Trophoblast cell (in vitro differentiated cells and primary cell): Measurements from ENCODE around the gene CHKA.

Source experiments
- DNase-seq, 2 donors: peaks; one replicate each; pipeline ENCODE4 v3.0.0-alpha.2; 2016
- H2AFZ ChIP-seq: 2 replicates; pipeline ENCODE4 v1.6.1; 2013; ENCODE audit warnings: low read length, moderate library complexity, mild to moderate bottlenecking; ENCODE audit not compliant: insufficient read depth, poor library complexity
- H2AK5ac ChIP-seq: 2 replicates; pipeline ENCODE4 v1.6.1; 2013; ENCODE audit warnings: mild to moderate bottlenecking, low read length
- H2BK120ac ChIP-seq: 2 replicates; pipeline ENCODE4 v1.6.1; 2013; ENCODE audit warnings: low read length, mild to moderate bottlenecking, moderate library complexity; ENCODE audit not compliant: insufficient read depth, poor library complexity
- H2BK12ac ChIP-seq: 2 replicates; pipeline ENCODE4 v1.6.1; 2013; ENCODE audit warnings: mild to moderate bottlenecking, low read length, moderate library complexity
- H2BK5ac ChIP-seq: 2 replicates; pipeline ENCODE4 v1.6.1; 2013; ENCODE audit warnings: low read length, low read depth, moderate library complexity, mild to moderate bottlenecking; ENCODE audit not compliant: poor library complexity
- H3K14ac ChIP-seq: 2 replicates; pipeline ENCODE4 v1.6.1; 2013; ENCODE audit warnings: mild to moderate bottlenecking, low read length
- H3K18ac ChIP-seq: 2 replicates; pipeline ENCODE4 v1.6.1; 2013; ENCODE audit warnings: mild to moderate bottlenecking, low read length
- H3K23ac ChIP-seq: 2 replicates; pipeline ENCODE4 v1.6.1; 2013; ENCODE audit warnings: low read length
- H3K27ac ChIP-seq: 2 replicates; pipeline ENCODE4 v1.5.1; 2013; ENCODE audit warnings: low read depth, mild to moderate bottlenecking, inconsistent platforms, low read length, moderate library complexity
- H3K27me3 ChIP-seq: 2 replicates; pipeline ENCODE4 v1.6.1; 2013; ENCODE audit warnings: inconsistent platforms, mild to moderate bottlenecking, low read length, moderate library complexity; ENCODE audit not compliant: insufficient read depth
- H3K36me3 ChIP-seq, 2 experiments: 1 replicate in 1 of 2; 2 replicates in 1 of 2; pipeline ENCODE4 v1.6.1; 2013; ENCODE audit warnings: low read length in 2 of 2, mild to moderate bottlenecking in 2 of 2, moderate library complexity in 1 of 2; ENCODE audit not compliant: insufficient read depth in 2 of 2, control insufficient read depth in 1 of 2
- H3K4ac ChIP-seq: 2 replicates; pipeline ENCODE4 v1.6.1; 2013; ENCODE audit warnings: low read depth, mild to moderate bottlenecking, low read length, moderate library complexity
- H3K4me1 ChIP-seq, 2 experiments: 1 replicate in 1 of 2; 2 replicates in 1 of 2; pipeline ENCODE4 v1.6.1; 2013; ENCODE audit warnings: low read length in 2 of 2, mild to moderate bottlenecking in 2 of 2, moderate library complexity in 1 of 2; ENCODE audit not compliant: insufficient read depth in 2 of 2, control insufficient read depth in 1 of 2
- H3K4me2 ChIP-seq: 2 replicates; pipeline ENCODE4 v1.6.1; 2013; ENCODE audit warnings: inconsistent platforms, mild to moderate bottlenecking, low read length, moderate library complexity
- H3K4me3 ChIP-seq: 2 replicates; pipeline ENCODE4 v1.5.1; 2013; ENCODE audit warnings: mild to moderate bottlenecking, low read depth, low read length, inconsistent platforms
- H3K79me1 ChIP-seq: one replicate; pipeline ENCODE4 v1.6.1; 2013; ENCODE audit warnings: low read length
- H3K79me2 ChIP-seq: 2 replicates; pipeline ENCODE4 v1.6.1; 2013; ENCODE audit warnings: low read length, mild to moderate bottlenecking; ENCODE audit not compliant: control insufficient read depth, insufficient read depth, poor library complexity
- H3K9ac ChIP-seq: 2 replicates; pipeline ENCODE4 v1.6.1; 2013; ENCODE audit warnings: mild to moderate bottlenecking, low read length
- H3K9me3 ChIP-seq: 2 replicates; pipeline ENCODE4 v1.6.1; 2013; ENCODE audit warnings: low read depth, mild to moderate bottlenecking, control low read depth, inconsistent platforms, low read length; ENCODE audit not compliant: insufficient read depth
- H4K12ac ChIP-seq: 2 replicates; pipeline ENCODE4 v1.6.1; 2013; ENCODE audit warnings: low read depth, mild to moderate bottlenecking, low read length, moderate library complexity
- H4K8ac ChIP-seq: 2 replicates; pipeline ENCODE4 v1.6.1; 2013; ENCODE audit warnings: low read depth, mild to moderate bottlenecking, low read length, moderate library complexity
- H4K91ac ChIP-seq: one replicate; pipeline ENCODE4 v1.6.1; 2013; ENCODE audit warnings: low read depth, mild to moderate bottlenecking, low read length, moderate library complexity
- WGBS: extraction: QIAGEN DNeasy Blood & Tissue Kit; methylation state at CpG from one replicate; pipeline ENCODE4 v1.1.7; 2013; ENCODE audit warnings: missing lambda C conversion rate; ENCODE audit not compliant: insufficient read length, insufficient coverage; ENCODE audit errors: extremely low coverage; 5-methylcytosine and 5-hydroxymethylcytosine counted together

CHKA gene

DNA sequence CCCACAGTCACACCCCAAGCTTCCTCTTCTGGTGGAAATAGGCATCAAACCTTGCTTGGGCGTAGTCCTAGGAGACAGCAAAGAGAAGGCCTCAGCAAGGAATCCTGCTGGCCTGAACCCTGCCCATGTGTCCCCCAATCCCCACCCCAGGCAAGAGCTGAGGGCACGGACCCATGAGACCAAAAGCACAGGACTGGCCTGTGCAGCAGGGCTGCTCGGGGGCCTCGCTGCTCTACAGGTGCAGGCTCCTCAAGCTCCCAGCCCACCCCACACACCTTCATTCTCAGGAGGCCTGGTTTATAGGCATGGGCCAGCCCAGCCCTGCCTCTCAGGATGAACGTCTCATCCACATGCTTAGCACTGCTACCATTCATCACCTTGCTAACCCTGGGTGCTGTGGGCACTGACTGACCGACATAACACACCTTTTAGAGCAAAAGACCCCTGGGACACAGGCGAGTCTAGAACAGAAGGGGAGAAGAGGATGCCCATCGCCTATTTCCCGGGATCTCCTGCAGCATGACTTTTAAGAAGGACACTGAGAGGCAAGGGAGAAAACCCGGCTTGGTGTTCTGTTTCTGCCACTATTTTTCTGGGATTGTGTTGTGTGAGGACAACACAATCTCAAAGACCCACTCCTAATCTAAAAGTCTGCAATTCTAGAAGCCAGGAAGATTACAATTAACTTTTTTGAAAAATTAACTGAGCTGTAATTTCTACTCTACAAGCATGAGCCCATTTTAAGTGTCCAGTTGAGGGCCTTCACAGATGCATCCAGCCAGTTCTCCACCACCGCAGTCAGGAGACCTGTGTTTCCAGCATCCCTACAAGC is 67.0 kb downstream of the CHKA start:
- Histone ChIP-seq H3K4me2 (no peak overlapping the region), H3K79me1 (no peaks in the 10 kb centered on the region), H2BK12ac (no peak overlapping the region), H3K23ac (no peak overlapping the region), H3K18ac (no peak overlapping the region), H2AFZ (no peak overlapping the region), H3K79me2 (no peaks in the 10 kb centered on the region), H3K36me3 (peaks cover 46 to 54% of the 10 kb centered on the region in 2 experiments), H3K27ac (no peak overlapping the region), H3K4me1 (no peaks in the 10 kb centered on the region), H2BK5ac (no peak overlapping the region), H4K91ac (no peak overlapping the region), H3K27me3 (no peaks in the 10 kb centered on the region), H2AK5ac (no peak overlapping the region), H4K8ac (no peak overlapping the region), H2BK120ac (no peak overlapping the region), H3K4ac (no peak overlapping the region), H3K9ac (no peak overlapping the region), H3K14ac (no peak overlapping the region), H3K4me3 (no peak overlapping the region), H3K9me3 (no peaks in the 10 kb centered on the region), H4K12ac (no peak overlapping the region)
- WGBS, result no CpG with 5 or more reads among the region's 11 CpGs
- no peak for DNase-seq

DNA sequence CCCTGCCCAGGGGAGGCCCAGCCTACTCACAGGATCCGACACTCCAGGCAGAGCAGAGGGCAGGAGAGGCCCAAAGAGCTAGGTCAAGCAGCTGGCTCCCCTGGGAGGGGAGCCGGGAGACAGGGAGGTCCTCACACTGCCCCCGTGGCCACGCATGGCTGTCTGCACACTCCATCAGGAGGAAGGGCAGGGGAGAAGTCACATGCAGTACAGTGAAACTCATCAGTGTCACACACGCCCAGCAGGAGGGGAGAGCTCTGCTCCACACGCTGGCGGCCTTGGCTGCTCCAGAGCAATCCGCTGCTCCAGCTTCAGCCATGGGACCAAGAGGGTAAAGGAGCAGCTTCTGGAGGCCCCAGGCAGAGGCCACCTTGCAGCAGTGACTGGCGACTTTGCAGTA is 68.1 kb downstream of the CHKA start:
- H3K36me3 ChIP-seq, result peaks cover 55 to 58% of the 10 kb centered on the region in 2 experiments
- no peak overlapping the region for H3K4ac ChIP-seq
- H3K4me2 ChIP-seq, result no peak overlapping the region
- no peak overlapping the region for H4K12ac ChIP-seq
- no CpG with 5 or more reads among the region's 9 CpGs for WGBS
- H2BK12ac ChIP-seq, result no peak overlapping the region
- H4K8ac ChIP-seq, result no peak overlapping the region
- H3K9ac ChIP-seq, result no peak overlapping the region
- H2AFZ ChIP-seq, result no peak overlapping the region
- no peak overlapping the region for H3K14ac ChIP-seq
- H4K91ac ChIP-seq, result no peak overlapping the region
- no peak overlapping the region for H2BK5ac ChIP-seq
- H3K79me2 ChIP-seq, result no peaks in the 10 kb centered on the region
- H3K23ac ChIP-seq, result no peak overlapping the region
- H3K4me3 ChIP-seq, result no peak overlapping the region
- no peaks in the 10 kb centered on the region for H3K9me3 ChIP-seq
- H3K79me1 ChIP-seq, result no peaks in the 10 kb centered on the region
- no peak overlapping the region for H3K18ac ChIP-seq
- H2BK120ac ChIP-seq, result no peak overlapping the region
- no peaks in the 10 kb centered on the region for H3K27me3 ChIP-seq
- H2AK5ac ChIP-seq, result no peak overlapping the region
- no peak overlapping the region for H3K27ac ChIP-seq
- DNase-seq, result no peak
- H3K4me1 ChIP-seq, result no peaks in the 10 kb centered on the region

DNA sequence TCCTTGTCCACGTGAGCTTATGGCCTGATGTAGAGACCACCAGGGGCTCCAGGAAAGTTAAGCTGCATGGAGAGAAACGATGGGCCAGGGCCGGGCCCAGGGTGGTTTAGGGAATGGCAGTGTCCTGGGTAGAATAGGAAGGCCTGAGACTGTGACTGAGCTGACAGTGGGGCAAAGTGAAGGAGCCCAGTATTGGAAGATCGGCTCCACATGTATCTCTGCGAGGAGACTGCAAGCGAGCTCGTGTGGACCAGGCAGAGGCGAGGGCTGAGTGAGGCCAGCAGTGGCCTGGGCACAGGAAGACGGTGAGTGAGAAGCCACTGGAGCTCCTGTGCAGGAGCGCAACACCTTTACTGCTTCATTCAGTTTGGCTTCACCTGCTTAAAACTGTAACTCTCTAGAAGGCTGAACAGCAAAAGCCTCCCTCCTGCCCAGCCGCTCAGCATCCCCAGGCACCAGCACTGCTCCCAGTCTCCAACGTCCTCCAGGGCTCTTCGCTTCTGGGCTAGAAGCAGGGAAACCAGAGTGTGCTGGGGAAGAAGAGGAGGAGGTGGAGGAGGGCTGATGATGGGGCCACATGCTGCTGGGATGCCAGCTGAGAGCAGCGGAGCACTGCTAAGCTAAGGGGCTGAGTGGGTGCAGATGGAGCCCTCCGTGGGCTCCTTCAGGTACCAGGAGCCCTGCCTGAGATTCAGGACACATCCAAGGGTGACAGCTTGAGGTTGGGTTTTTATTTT is 68.9 kb downstream of the CHKA start:
- H4K8ac ChIP-seq, result no peak overlapping the region
- WGBS, result no CpG with 5 or more reads among the region's 15 CpGs
- H3K4me2 ChIP-seq, result no peak overlapping the region
- no peak overlapping the region for H3K4ac ChIP-seq
- no peak overlapping the region for H2BK12ac ChIP-seq
- no peak overlapping the region for H2BK120ac ChIP-seq
- H3K79me2 ChIP-seq, result no peaks in the 10 kb centered on the region
- no peaks in the 10 kb centered on the region for H3K27me3 ChIP-seq
- H4K91ac ChIP-seq, result no peak overlapping the region
- H3K9me3 ChIP-seq, result no peaks in the 10 kb centered on the region
- H2AK5ac ChIP-seq, result no peak overlapping the region
- H3K4me3 ChIP-seq, result no peak overlapping the region
- no peak for DNase-seq
- H3K36me3 ChIP-seq, result peaks cover 59 to 62% of the 10 kb centered on the region in 2 experiments
- H3K27ac ChIP-seq, result no peak overlapping the region
- no peaks in the 10 kb centered on the region for H3K4me1 ChIP-seq
- H3K18ac ChIP-seq, result no peak overlapping the region
- no peaks in the 10 kb centered on the region for H3K79me1 ChIP-seq
- no peak overlapping the region for H3K23ac ChIP-seq
- no peak overlapping the region for H3K9ac ChIP-seq
- no peak overlapping the region for H2BK5ac ChIP-seq
- H4K12ac ChIP-seq, result no peak overlapping the region
- no peak overlapping the region for H3K14ac ChIP-seq
- H2AFZ ChIP-seq, result no peak overlapping the region

DNA sequence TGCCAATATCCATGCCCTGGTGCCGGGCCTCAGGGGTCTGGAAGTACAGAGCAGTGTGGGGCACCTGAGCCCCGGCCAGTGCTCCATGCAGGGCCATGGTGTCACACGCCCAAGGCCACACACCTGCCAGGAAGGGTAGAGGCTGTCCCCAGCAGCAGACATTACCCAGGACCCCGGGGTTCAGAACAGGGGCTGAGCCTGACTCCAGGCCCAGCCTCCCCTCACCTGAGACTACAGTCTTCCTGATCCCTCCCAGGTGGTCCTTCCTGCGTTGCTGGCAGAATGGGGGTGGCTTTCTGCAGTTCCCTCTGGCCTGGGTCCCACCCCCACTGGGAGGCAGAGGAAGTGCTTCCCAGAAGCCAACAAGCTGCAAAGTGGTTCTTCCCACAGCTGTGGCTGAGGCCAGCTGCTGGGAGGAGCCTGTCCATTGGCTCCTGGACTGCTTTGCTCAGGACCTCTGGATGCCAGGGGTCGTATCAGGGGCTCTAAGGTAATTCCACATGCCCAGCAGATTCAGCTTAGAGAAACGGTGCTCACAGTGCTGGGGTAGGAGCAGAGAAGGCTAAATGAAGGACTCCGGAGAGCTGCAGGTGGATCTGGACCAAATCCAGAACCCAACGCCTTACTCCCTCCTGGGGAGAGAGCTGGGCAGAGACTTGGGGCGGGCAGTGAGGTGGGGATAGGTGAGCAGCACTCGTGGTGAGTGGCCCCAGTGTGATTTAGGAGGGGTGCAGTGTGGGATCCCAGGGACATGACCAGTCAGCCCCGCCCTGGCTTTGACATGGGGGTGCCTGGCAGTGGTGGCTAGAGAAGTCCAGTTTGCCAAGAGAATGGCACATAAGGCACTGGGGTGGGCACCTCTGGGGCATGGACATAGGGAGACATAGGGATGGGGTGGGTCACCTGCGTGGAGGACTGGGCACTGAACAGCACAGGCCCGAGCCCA is 69.7 kb downstream of the CHKA start:
- Histone ChIP-seq H3K14ac (no peak overlapping the region), H3K36me3 (peaks cover 60 to 61% of the 10 kb centered on the region in 2 experiments), H2BK5ac (no peak overlapping the region), H3K79me2 (no peaks in the 10 kb centered on the region), H3K9me3 (no peaks in the 10 kb centered on the region), H3K79me1 (no peaks in the 10 kb centered on the region), H2AFZ (no peak overlapping the region), H2BK12ac (no peak overlapping the region), H2AK5ac (no peak overlapping the region), H4K12ac (no peak overlapping the region), H4K8ac (no peak overlapping the region), H3K18ac (no peak overlapping the region), H3K4me1 (no peaks in the 10 kb centered on the region), H3K4me2 (no peak overlapping the region), H3K27ac (no peak overlapping the region), H3K4ac (no peak overlapping the region), H3K4me3 (no peak overlapping the region), H4K91ac (no peak overlapping the region), H2BK120ac (no peak overlapping the region), H3K9ac (no peak overlapping the region), H3K27me3 (no peaks in the 10 kb centered on the region), H3K23ac (no peak overlapping the region)
- no CpG with 5 or more reads among the region's 14 CpGs for WGBS
- no peak for DNase-seq
